GM18517 (cell line): ENCODE results near the gene RASA3.

Source experiments
- ATAC-seq: cut with Tn5 transposase; IDR thresholded peaks from one replicate; pipeline ENCODE4 v1.9.1; 2021; ENCODE audit warnings: mild to moderate bottlenecking, moderate library complexity; ENCODE audit not compliant: unreplicated experiment

Gene RASA3

DNA sequence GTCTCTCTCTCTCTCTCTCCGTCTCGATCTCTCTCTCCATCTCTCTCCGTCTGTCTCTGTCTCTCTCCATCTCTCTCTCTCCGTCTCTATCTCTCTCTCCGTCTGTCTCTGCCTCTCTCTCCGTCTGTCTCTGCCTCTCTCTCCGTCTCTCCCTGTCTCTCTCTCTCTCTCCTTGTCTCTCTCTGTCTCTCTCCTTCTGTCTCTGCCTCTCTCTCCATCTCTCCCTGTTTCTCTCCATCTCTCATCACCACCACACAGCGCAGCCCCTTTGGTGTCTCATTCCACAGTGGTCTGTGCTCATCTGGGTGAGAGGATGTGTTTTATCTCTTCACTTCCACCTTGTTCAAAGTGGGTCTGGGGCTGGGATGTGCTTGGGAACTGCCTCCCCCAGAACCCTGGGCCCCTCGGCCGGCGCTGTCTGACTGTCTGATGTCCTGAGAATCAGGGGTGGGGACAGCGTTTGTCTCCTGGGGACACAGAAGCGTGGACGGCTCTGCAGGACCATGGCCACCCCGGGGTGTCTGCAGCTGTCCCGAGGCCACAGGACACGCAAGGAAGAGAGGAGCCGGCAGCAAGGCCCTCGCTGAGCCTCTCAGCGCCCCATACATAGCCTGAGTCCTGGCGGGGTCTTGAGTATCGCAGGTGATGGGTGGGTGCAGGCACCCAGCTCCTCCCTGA, 118.3 kb downstream of the RASA3 start:
- no peak for ATAC-seq

DNA sequence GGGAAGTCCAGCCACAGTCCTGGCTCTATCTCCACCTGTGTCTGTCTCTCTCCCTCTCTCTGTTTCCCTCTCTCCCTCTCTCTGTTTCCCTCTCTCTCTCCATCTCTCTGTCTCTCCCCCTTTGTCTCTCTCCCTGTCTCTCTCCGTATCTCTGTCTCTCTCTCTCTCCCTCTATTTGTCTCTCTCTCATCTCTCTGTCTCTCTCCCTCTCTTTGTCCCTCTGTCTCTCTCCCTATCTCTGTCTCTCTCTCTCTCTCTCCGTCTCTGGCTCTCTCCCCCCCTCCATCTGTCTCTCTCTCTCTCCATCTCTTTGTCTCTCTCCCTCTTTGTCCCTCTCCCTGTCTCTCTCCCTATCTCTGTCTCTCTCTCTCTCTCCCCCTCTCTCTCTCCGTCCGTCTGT, 119.1 kb downstream of the RASA3 start:
- ATAC-seq, result no peak

DNA sequence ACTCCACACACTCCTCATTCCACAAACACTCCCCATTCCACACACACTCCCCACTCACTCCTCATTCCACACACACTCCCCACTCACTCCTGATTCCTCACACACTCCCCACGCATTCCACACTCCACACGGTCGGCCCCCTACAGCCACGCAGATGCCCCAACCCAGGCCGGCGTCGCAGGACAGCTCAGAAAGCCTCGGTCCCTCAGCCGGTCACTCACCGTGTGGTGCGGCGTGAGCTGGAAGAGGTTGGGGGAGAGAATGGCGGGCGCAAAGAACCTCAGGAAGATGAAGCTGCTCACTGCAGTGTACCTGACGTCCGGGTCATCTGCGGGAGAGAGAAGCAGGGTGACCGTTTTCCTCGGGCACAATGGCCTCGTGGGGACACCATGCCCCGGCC, 119.5 kb downstream of the RASA3 start:
- ATAC-seq, result no peak

DNA sequence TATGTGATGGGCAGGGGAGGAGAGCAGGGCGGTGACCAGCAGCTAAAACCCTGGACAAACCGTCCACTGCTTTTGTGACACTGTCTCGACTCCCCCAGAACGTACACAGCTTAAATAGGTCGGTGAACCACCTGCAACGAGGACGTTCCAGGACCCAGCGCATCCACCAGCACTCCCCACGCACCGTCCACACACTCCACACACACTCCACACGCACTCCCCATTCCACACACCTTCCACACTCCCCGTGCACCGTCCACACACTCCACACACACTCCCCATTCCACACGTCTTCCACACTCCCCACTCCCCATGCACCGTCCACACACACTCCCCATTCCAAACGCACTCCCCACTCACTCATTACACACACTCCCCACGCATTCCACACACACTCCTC, 120.3 kb downstream of the RASA3 start:
- no peak for ATAC-seq

DNA sequence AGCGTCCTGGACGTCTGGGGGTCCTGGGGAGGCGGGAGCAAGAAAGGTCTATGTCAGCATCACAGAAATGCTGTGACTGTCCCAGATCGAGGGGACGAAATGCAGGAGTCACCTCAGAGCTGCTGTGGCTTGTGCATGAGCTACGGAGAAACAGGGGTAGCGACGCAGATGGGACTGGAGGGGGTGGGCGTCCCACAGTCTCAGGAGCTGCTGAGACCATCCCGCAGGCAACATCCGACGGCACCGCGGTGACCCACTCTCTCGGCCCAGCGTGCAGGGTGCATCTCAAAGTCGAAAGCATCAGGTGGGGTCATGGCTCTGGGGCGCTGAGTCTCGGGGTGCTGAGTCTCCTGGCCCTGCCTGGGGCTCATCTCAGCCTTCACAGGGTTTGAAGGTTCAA, 121.2 kb downstream of the RASA3 start:
- ATAC-seq, result no peak

DNA sequence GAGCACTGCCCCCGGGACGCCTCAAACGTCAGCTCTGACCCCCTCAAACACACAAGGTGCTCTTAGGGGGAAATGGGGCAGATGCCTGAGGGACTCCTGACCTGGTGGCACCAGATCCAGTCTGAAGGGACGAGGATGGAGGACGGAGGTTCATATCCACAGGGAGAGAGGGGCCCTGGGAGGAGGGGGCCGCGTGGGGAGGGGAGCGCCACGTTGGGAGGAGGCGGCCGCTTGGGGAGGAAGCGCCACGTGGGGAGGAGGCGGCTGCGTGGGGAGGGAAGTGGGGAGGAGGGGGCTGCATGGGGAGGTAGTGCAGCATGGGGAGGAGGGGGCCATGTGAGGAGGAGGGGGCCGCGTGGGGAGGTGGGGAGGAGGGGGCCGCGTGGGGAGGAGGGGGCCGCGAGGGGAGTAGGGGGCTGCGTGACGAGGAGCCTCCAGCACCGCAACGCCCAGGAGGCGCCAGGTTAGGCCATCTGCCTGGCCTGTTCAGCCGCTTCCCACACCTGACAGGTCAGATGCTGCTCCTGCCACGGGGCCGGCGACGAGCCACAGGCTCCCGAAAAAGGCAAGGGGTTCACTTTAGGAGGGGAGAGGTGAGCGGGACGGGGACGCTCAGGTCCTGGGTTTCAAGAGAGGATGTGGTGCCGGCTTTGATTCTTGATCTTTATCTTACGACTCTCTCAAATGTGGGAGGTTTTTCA, 121.9 kb downstream of the RASA3 start:
- no peak for ATAC-seq

DNA sequence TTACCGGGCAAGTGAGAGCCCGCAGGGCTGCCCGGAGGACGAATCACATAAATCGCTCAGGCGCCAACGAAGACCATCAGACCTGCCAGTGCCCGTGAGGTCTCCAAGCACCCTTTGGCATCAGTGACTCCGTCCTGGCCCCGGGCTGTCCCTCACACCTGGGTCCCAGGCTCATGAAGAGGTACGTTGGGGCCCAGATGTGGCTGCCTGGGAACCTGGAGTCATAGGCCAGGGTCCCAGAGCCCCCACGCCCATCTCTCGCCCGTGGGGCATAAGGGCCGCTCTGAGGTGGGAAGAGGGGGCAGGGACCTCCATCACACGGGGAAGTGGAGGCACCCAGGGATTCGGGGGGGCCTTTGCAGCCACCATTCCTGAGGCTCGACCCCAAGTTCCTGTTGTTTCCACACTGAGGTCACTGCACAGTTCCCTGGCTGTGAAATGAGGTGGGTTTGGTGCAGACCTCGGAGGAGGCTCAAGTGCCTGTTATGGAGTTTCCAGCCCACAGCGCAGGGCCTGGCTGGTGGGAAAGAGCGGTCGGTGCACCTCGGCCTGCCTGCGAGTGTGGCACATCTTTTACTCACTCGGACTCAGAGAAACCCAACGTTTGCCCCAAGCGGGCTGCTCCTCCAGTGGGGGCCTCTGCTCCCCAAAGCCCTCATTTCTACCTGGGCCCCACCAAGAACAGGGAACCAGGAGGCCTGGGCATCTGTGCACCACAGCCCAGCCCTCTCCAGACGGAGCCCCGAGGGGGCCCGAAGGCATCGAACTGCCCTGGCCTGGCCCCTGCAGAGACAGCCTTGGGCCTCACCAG, 122.6 kb downstream of the RASA3 start:
- ATAC-seq, result no peak

DNA sequence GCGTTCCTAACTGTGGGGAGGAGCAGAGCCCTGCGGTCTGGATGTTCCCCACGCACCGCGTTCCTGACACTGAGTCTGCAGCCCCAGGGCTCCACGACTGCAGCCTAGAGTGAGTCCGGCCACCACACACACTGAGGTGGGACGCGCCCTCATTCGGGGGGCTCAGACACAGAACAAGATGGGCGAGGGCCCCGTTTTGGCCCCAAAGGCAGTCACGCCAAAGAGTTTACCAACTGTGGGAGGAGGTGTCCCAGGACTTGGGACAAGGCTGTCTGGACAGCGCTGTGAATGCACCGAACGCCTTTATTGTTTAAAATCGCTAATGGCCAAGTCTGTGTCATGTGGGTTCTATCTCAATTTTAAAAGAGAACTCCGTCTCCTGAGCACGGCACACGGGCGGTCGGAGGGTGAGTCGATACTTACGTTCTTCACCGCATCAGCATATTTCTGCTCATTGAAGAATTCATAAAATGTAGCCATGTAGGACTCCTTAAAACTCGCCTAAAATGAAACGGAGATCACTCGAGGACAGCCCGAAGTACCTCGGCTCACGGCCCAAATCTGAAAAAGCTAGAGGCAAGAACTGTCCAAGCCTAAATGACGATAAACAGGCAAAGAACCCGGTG, 123.3 kb downstream of the RASA3 start:
- ATAC-seq, result no peak

DNA sequence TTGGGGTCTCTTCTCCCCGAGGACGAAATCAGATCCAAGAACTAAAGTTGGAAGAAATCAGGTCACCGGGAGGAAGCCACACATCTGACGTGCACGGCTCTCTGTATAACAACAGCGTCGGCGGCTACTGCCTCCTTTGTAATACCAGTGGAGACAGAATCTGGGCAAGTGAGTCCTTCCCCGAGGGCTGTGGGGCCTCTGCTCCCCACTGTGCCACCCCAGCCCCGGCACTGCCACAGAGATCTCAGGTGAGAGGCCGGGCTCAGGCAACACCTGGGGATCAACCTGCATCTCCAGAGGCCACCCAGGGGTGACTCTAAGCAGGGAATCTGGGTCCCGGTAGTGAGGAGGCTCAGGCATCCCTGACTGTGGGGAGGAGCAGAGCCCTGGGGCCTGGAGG, 124.9 kb downstream of the RASA3 start:
- no peak for ATAC-seq

DNA sequence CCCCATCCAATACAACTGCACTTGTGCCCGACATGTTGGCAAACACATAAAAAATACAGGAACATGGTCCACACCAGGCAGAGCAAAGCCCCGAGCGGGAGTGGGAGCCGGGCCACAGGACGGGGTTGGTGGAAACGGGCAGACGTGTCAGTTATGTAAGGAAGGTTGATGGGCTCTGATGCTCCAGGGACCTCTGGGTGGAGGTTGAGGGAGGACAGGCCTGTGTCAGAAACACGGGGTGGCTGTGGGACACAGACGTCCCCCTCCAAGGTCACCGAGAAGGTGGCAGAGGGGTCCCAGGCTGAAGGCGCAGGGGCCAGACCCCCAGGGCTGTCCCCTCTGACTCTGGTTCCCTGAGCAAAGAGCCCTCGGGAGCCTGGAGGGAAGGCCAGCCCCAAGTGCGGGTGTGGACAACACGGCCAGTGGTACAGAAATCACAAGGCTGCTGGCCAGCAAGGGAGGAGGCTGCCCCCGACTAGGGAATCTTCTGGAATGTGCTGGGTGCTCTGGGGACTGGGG, 127.2 kb downstream of the RASA3 start:
- no peak for ATAC-seq

DNA sequence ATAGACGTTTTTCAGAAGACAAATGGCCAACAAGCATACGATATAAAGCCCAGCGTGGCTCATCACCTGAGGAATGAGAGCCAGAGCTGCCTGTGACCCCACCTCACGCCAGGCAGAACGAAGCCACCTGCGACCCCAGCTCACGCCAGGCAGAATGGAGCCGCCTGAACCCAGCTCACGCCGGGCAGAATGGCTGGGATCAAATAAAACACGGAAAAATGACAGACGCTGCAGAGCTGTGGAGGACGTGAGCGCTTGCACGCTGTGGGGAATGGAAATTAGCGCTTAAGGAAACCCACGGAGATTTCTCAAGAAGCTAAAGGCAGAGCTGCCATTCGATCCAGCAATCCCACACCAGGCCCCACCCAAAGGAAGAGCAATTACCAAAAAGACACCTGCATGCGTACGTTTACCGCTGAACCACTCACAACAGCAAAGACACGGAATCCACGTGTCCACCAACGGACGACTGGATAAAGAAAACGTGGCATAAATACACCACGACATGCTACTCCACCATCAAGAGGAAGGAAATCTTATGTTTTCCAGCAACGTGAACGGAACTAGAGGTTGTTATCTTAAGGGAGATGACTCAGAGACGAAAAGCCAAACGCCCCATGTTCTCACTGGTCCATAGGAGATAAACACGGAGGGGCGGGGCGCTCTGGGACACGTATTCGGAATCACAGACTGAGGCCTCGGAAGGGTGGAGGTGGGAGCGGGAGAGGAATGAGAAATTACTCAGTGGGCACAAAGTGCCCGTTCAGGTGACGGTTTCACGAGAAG, 127.8 kb downstream of the RASA3 start:
- ATAC-seq, result no peak

DNA sequence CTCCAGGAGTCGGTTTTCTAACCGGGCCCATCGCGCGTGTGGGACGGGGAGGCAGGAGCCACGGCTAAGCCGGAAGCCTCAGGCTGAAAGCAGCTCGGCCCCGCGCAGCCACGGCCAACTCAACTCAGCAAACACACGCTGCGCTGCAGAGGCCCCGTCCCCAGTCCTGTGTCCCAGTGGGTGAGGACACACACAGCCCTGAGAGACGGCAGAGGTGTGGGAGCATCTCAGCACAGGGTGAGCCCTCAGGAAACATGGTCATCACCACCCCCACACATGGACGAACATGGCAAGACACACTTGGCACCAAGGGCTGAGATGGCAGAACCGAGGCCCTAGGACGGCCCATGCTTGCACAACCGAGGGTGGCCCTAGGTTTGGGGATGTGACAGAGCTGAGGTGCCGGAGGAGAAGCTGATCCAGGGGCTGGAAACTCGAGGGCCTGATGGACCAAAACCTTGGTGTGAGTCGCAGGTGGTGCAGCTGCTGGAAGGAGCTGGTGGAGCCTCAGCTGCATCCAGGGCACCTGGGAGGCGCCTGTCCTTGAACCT, 129.6 kb downstream of the RASA3 start:
- ATAC-seq, result no peak

DNA sequence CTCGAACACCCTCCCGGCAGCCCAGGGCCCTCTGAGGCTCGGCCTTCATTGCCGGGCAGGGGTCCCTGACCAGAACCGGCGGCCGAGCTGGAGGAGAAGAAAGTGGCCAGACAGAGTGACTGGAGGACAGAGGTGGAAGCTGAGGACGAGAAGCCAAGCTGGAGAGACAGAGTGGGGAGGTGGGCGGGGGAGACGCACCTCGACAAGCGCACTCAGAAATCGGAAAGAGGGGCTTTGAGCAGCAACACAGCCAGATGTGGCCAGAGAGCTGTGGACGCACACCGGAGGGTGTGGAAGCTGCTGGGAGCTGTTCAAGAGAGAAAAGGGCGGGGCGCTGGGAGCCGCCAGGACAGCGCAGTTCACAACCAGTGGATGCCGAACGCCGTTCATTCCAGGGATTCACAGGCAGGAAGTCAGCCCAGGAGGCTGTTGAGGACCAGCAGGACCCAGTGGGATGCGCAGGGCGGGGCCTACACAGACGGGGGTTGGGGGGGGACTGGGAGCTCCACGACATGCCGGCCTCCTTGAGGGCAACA, 130.3 kb downstream of the RASA3 start:
- no peak for ATAC-seq

DNA sequence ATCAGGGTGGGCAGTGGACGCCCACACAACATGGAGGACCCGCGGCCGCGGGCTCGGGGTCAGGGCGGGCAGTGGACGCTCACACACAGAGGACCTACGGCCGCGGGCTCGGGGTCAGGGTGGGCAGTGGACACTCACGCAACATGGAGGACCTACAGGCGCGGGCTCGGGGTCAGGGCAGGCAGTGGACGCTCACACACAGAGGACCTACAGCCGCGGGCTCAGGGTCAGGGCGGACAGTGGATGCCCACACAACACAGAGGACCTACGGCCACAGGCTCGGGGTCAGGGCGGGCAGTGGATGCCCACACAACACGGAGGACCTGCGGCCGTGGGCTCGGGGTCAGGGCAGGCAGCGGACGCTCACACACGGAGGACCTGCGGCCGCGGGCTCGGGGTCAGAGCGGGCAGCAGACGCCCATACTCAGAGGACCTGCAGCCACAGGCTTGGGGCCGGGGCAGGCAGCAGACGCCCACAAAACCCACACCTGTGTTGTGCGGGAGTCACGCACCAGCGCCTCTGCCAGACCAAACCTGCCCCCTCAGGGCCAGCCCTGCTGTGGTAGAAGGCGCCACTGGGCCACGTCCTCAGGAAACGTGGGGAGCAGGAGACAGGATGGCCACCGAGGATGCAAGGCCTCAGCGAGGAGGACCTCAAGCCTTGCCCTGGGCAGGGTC, 131.0 kb downstream of the RASA3 start:
- ATAC-seq, result no peak

DNA sequence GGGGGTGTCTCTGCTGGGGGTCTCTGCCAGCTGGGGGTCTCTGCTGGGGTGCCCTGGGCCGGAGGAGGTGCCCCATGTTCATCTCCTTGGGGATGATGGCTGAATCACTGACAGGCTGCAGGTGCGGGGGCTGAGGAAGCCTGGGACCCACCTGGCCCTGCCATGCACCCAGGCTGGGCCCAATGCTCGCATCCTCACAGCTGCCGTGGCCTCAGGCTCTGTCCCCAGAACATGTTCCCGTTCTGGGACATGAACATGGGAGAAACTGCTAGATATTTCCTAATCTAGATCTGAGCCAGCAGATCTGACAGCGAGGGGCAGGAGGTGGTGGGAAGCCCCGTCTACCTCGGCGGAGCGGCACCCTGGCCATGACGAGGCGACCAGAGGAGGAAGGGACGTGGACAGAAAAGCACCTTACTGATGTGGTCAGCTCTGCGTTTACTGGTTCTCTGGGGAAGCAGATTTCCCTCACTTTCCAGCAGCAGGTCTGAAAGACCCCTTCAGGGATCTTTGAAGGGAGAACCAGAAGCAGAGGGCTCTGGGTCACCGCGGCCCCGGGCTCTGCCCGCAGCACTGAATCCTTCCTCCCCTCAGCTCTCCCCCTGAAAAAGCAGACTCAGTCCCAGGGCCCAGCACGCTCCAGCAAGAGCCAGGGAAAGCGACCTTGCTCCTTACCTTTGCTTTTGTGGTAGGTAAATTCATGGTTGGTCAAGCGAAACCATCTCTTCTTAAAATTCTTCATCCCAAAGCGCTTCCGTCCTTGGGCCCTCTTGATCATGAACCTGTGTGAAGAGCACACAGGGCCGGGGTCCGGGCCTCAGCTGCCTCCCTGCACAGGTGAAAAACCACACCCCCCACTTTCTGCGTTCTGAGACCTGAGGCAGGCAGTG, 132.0 kb downstream of the RASA3 start:
- no peak for ATAC-seq

DNA sequence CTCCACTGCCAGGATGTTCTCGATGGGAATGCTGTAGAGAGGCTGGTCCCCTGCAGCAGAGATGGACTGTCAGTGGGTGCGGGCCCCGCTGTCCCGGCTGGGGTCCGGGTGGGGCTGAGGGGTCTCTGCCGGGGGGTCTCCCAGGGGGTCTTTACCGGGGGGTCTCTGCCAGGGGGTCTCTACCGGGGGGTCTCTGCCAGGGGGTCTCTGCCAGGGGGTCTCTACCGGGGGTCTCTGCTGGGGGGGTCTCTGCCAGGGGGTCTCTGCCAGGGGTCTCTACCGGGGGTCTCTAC, 132.9 kb downstream of the RASA3 start:
- no peak for ATAC-seq

DNA sequence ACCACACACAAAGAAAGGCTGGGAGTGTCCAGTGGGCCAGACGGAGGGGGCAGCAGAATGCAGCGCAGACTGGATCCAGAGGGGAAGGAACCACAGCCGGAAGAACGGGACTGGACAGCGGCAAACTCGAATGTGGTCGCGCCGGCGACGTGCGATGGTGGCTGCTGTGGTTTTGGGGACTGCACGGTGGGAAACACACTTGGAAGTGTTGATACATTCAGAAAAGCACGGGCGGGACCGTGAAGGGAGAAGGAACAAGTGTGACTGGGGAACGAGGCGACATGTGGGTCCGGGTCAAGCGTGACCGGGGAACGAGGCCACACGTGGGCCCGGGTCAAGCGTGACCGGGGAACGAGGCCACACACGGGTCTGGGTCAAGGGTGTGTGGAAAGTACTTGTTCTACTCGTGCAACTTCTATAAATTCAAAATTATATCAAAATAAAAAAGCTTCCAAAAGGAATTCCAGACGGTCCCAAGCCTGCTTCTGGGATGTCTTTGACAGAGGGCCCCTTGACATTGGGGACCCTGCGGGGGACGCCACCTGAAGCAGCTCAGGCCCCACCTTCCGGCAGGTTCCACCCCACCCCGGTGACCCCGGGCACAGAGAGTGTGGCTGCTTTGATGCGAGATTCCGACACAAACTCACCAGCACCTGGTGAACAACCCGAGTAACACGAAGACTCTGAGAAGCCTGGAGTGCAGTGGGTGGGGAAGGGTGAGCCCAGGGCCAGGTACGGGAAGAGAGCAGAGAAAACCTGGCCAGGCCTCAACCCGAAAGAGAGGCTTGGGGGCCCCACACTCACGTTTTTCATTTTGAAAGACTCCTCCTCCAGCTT, 133.4 kb downstream of the RASA3 start:
- ATAC-seq, result no peak
